Parathyroid adenoma (tissue), 2 donors: ENCODE data around the gene TMEM171.

ENCODE experiments used
- H2AFZ ChIP-seq: fragments of 300-600 bp; sonication (generic); one replicate; pipeline ENCODE4 v1.7.0; 2017; ENCODE audit warnings: antibody characterized with exemption, mild to moderate bottlenecking
- H3K27ac ChIP-seq: fragments of 300-600 bp; sonication (generic); one replicate; pipeline ENCODE4 v1.7.0; 2017
- H3K27me3 ChIP-seq: fragments of 300-600 bp; sonication (generic); one replicate; pipeline ENCODE4 v1.7.0; 2017; ENCODE audit warnings: low read length; ENCODE audit not compliant: control insufficient read depth, insufficient read depth
- H3K36me3 ChIP-seq: fragments of 300-600 bp; sonication (generic); one replicate; pipeline ENCODE4 v1.7.0; 2017; ENCODE audit warnings: low read length; ENCODE audit not compliant: control insufficient read depth, insufficient read depth
- H3K4me1 ChIP-seq: fragments of 300-600 bp; sonication (generic); one replicate; pipeline ENCODE4 v1.7.0; 2017; ENCODE audit warnings: control low read depth
- H3K4me2 ChIP-seq: fragments of 300-600 bp; sonication (generic); one replicate; pipeline ENCODE4 v1.7.0; 2017; ENCODE audit warnings: low read length
- H3K4me3 ChIP-seq: fragments of 300-600 bp; sonication (generic); one replicate; pipeline ENCODE4 v1.7.0; 2017; ENCODE audit warnings: low read depth, low read length
- H3K79me2 ChIP-seq: fragments of 300-600 bp; sonication (generic); one replicate; pipeline ENCODE4 v1.7.0; 2017; ENCODE audit warnings: control low read depth
- H3K9ac ChIP-seq: fragments of 300-600 bp; sonication (generic); one replicate; pipeline ENCODE4 v1.7.0; 2017; ENCODE audit warnings: mild to moderate bottlenecking
- H3K9me3 ChIP-seq: fragments of 300-600 bp; sonication (generic); one replicate; pipeline ENCODE4 v1.7.0; 2017; ENCODE audit warnings: low read length; ENCODE audit not compliant: control insufficient read depth
- CTCF ChIP-seq: fragments of 300-600 bp; sonication (generic); IDR thresholded peaks from one replicate; pipeline ENCODE4 v1.7.0; 2017; ENCODE audit warnings: antibody characterized with exemption, mild to moderate bottlenecking
- donor health status: primary hyperparathyroidism.

TMEM171 gene

GRCh38 chr5:73103870-73104299 lies 16.5 kb upstream of the TMEM171 start:
- H3K4me2 ChIP-seq: no peak overlapping the region
- no peak overlapping the region for H3K27ac ChIP-seq
- no peaks in the 10 kb centered on the region for H3K9me3 ChIP-seq
- H3K79me2 ChIP-seq: no peaks in the 10 kb centered on the region
- H2AFZ ChIP-seq: no peak overlapping the region
- no peaks in the 10 kb centered on the region for H3K4me1 ChIP-seq
- no peaks in the 10 kb centered on the region for H3K27me3 ChIP-seq
- H3K4me3 ChIP-seq: no peak overlapping the region
- no peak overlapping the region for H3K9ac ChIP-seq
- no peak for TF ChIP-seq CTCF
- no peaks in the 10 kb centered on the region for H3K36me3 ChIP-seq

GRCh38 chr5:73104326-73104725 lies 16.0 kb upstream of the TMEM171 start:
- H3K27me3 ChIP-seq: no peaks in the 10 kb centered on the region

GRCh38 chr5:73106335-73106734 lies 14.0 kb upstream of the TMEM171 start:
- H3K4me2 ChIP-seq: no peak overlapping the region
- H3K9ac ChIP-seq: no peak overlapping the region
- no peaks in the 10 kb centered on the region for H3K4me1 ChIP-seq
- H3K9me3 ChIP-seq: no peaks in the 10 kb centered on the region
- no peak overlapping the region for H2AFZ ChIP-seq
- no peak overlapping the region for H3K4me3 ChIP-seq
- TF ChIP-seq CTCF: no peak
- no peaks in the 10 kb centered on the region for H3K36me3 ChIP-seq
- no peaks in the 10 kb centered on the region for H3K27me3 ChIP-seq
- H3K27ac ChIP-seq: no peak overlapping the region
- no peaks in the 10 kb centered on the region for H3K79me2 ChIP-seq

More at GRCh38 chr5:73104326-73104725, 16.0 kb upstream of the TMEM171 start:
- H3K79me2 ChIP-seq: no peaks in the 10 kb centered on the region
- H3K27ac ChIP-seq: no peak overlapping the region
- H3K4me2 ChIP-seq: no peak overlapping the region
- no peaks in the 10 kb centered on the region for H3K9me3 ChIP-seq
- H2AFZ ChIP-seq: no peak overlapping the region
- no peak for TF ChIP-seq CTCF
- H3K4me1 ChIP-seq: no peaks in the 10 kb centered on the region
- H3K4me3 ChIP-seq: no peak overlapping the region
- H3K9ac ChIP-seq: no peak overlapping the region
- no peaks in the 10 kb centered on the region for H3K36me3 ChIP-seq

GRCh38 chr5:73110190-73110589 lies 10.2 kb upstream of the TMEM171 start:
- H3K27ac ChIP-seq: no peak overlapping the region
- H3K4me2 ChIP-seq: no peak overlapping the region
- H2AFZ ChIP-seq: no peak overlapping the region
- H3K79me2 ChIP-seq: no peaks in the 10 kb centered on the region
- H3K36me3 ChIP-seq: no peaks in the 10 kb centered on the region
- H3K27me3 ChIP-seq: no peaks in the 10 kb centered on the region
- H3K4me1 ChIP-seq: peaks cover 3% of the 10 kb centered on the region
- no peak overlapping the region for H3K4me3 ChIP-seq
- H3K9ac ChIP-seq: no peak overlapping the region
- H3K9me3 ChIP-seq: no peaks in the 10 kb centered on the region
- TF ChIP-seq CTCF: no peak

- Histone ChIP-seq H3K9me3 (no peaks in the 10 kb centered on the region), H3K4me2 (no peak overlapping the region), H3K4me1 (peaks cover 3% of the 10 kb centered on the region), H3K36me3 (no peaks in the 10 kb centered on the region), H2AFZ (no peak overlapping the region), H3K4me3 (no peak overlapping the region), H3K27me3 (no peaks in the 10 kb centered on the region), H3K27ac (no peak overlapping the region), H3K79me2 (no peaks in the 10 kb centered on the region), H3K9ac (no peak overlapping the region)
- no peak for TF ChIP-seq CTCF
These were observed 8.8 kb upstream of the TMEM171 start for GRCh38 chr5:73111536-73111935.
